Endothelial cell of umbilical vein (primary cell): ENCODE data around the gene USP4. TPM values are rescaled to one million over a fixed set of nuclear protein-coding genes. Genes with fewer than 3 reads are reported as not detected.
A peak's percentile ranks its signal among the peaks of the same experiment; 100 is the strongest.

ENCODE experiments used
- BruUV-seq: library from RNA; stranded (reverse); fragments of 400-500 nt; replicated peaks from 2 replicates; lab custom pipeline; 2021; lab: Mats Ljungman, UMichigan
- CTCF ChIA-PET: fragments of 300-600, 350-600 bp; sonication (Branson Sonifier 250); formaldehyde crosslinking; loops from one replicate; lab custom pipeline; 2021; ENCODE audit warnings: antibody characterized with exemption, inconsistent platforms; lab: Charles Lee
- POLR2A ChIA-PET: fragments of 300-600, 350-600 bp; sonication (Branson Sonifier 250); formaldehyde crosslinking; loops from one replicate; lab custom pipeline; 2021; ENCODE audit warnings: antibody characterized with exemption, inconsistent platforms; lab: Charles Lee
- DNase-seq: peaks from one replicate; pipeline ENCODE4 v3.0.0-alpha.2; 2011; ENCODE audit warnings: low read depth, low spot score
- FAIRE-seq: peaks from 2 replicates; lab custom pipeline; 2011; peaks lifted over from hg19 to GRCh38; lab: Jason Lieb, UNC
- H2AFZ ChIP-seq: 2 replicates; pipeline ENCODE4 v1.6.0; 2012; ENCODE audit warnings: low read depth, low read length, control low read depth, inconsistent platforms
- H3K27ac ChIP-seq: 2 replicates; pipeline ENCODE4 v1.5.1; 2011; ENCODE audit warnings: low read depth, mild to moderate bottlenecking, control low read depth, low read length, moderate library complexity; ENCODE audit not compliant: insufficient read depth
- H3K27me3 ChIP-seq, 2 experiments: 2 replicates each; pipeline versions ENCODE4 v1.6.0 to v1.6.1; 2011; ENCODE audit warnings: low read length in 2 of 2, mixed read lengths in 1 of 2; ENCODE audit not compliant: control insufficient read depth in 2 of 2, insufficient read depth in 2 of 2
- H3K36me3 ChIP-seq, 2 experiments: 2 replicates in 1 of 2; 3 replicates in 1 of 2; pipeline ENCODE4 v1.5.1; 2011; ENCODE audit warnings: low read length in 2 of 2, mild to moderate bottlenecking in 1 of 2, moderate library complexity in 1 of 2; ENCODE audit not compliant: control insufficient read depth in 2 of 2, insufficient read depth in 2 of 2; ENCODE audit errors: extremely low read depth in 1 of 2
- H3K4me1 ChIP-seq: 3 replicates; pipeline ENCODE4 v1.5.1; 2011; ENCODE audit warnings: mild to moderate bottlenecking, low read length; ENCODE audit not compliant: control insufficient read depth, insufficient read depth; ENCODE audit errors: extremely low read depth
- H3K4me2 ChIP-seq: 2 replicates; pipeline ENCODE4 v1.6.1; 2011; ENCODE audit warnings: low read length, control low read depth, mixed read lengths; ENCODE audit not compliant: insufficient read depth
- H3K4me3 ChIP-seq, 3 experiments: fragments of 200-600 bp in 1 of 3; sonication (generic), shearing (Covaris generic) in 1 of 3; replicated peaks in 1 of 3; 2 replicates each; pipeline ENCODE4 v1.5.1; 2011 to 2016; ENCODE audit warnings: control low read depth in 3 of 3, low read length in 3 of 3, mild to moderate bottlenecking in 2 of 3, inconsistent platforms in 1 of 3, low read depth in 1 of 3, moderate library complexity in 1 of 3; ENCODE audit not compliant: insufficient read depth in 1 of 3
- H3K79me2 ChIP-seq: 2 replicates; pipeline ENCODE4 v1.6.0; 2012; ENCODE audit warnings: low read length, inconsistent platforms; ENCODE audit not compliant: control insufficient read depth, insufficient read depth
- H3K9ac ChIP-seq: replicated peaks from 2 replicates; pipeline ENCODE3; 2011; ENCODE audit warnings: low read length, control low read depth; ENCODE audit not compliant: insufficient read depth; ENCODE audit errors: extremely low read depth
- H3K9me1 ChIP-seq: replicated peaks from 3 replicates; pipeline ENCODE4 v1.6.0; 2011; ENCODE audit warnings: mild to moderate bottlenecking, low read length; ENCODE audit not compliant: control insufficient read depth, insufficient read depth; ENCODE audit errors: extremely low read depth
- H3K9me3 ChIP-seq: replicated peaks from 2 replicates; pipeline ENCODE4 v1.5.1; 2012; ENCODE audit warnings: low read length, inconsistent platforms; ENCODE audit not compliant: control insufficient read depth, insufficient read depth
- H4K20me1 ChIP-seq: replicated peaks from 2 replicates; pipeline ENCODE3; 2011; ENCODE audit warnings: mild to moderate bottlenecking, low read length; ENCODE audit not compliant: control insufficient read depth, insufficient read depth; ENCODE audit errors: extremely low read depth
- EZH2 ChIP-seq: IDR thresholded peaks from 2 replicates; pipeline ENCODE4 v1.6.1; 2012; ENCODE audit warnings: borderline replicate concordance, low read depth, mild to moderate bottlenecking, moderate library complexity, low read length, inconsistent platforms; ENCODE audit not compliant: severe bottlenecking
- FOS ChIP-seq: IDR thresholded peaks from 2 replicates; pipeline ENCODE4 v1.6.1; 2011; ENCODE audit warnings: mild to moderate bottlenecking, low read length, moderate library complexity, borderline replicate concordance; ENCODE audit not compliant: insufficient read depth
- GATA2 ChIP-seq: IDR thresholded peaks from 2 replicates; pipeline ENCODE4 v1.7.0; 2011; ENCODE audit warnings: low read depth, mild to moderate bottlenecking, moderate library complexity, mixed read lengths, low read length; ENCODE audit not compliant: insufficient read length, insufficient read depth
- JUN ChIP-seq: IDR thresholded peaks from 2 replicates; pipeline ENCODE4 v1.6.1; 2011; ENCODE audit warnings: borderline replicate concordance, low read depth; ENCODE audit not compliant: insufficient read length, insufficient read depth
- MAX ChIP-seq: IDR thresholded peaks from 2 replicates; pipeline ENCODE4 v1.6.1; 2011; ENCODE audit not compliant: insufficient read depth, insufficient read length
- MYC ChIP-seq: IDR thresholded peaks from one replicate; pipeline ENCODE4 v1.6.1; 2011; ENCODE audit warnings: mild to moderate bottlenecking, low read depth, low read length
- POLR2A ChIP-seq: IDR thresholded peaks from 2 replicates; pipeline ENCODE4 v1.6.1; 2012; ENCODE audit warnings: low read depth, mild to moderate bottlenecking, control low read depth, low read length
- POLR2AphosphoS5 ChIP-seq: IDR thresholded peaks from 2 replicates; pipeline ENCODE4 v1.6.1; 2012; ENCODE audit warnings: low read depth, mild to moderate bottlenecking, control low read depth, low read length, moderate library complexity; ENCODE audit not compliant: insufficient read depth
- dilution Hi-C: fragments of 300-500 bp; cut with MboI; formaldehyde crosslinking; loops from one replicate; pipeline ENCODE4 v1.15.0; 2019; ENCODE audit warnings: low sequenced_read_pairs; ENCODE audit not compliant: extremely low pct_ligation_motif_present
- intact Hi-C: fragments of 100-400 bp; cut with micrococcal nuclease; formaldehyde crosslinking; loops from one replicate; pipeline ENCODE4 v1.10.0; 2022
- polyA plus RNA-seq, 4 experiments: library from polyadenylated mRNA; depleted of rRNA in 3 of 4; stranded (reverse) in 3 of 4; unstranded in 1 of 4; fragments of >200 nt; gene quantifications; 2 replicates each; pipeline versions ENCODE4 v1.2.1 to v1.2.3, GENCODE V29; 2011 to 2012; ENCODE audit warnings: missing spikeins in 1 of 4
- total RNA-seq: library from RNA; stranded (reverse); gene quantifications from 2 replicates; pipeline ENCODE4 v1.2.3, GENCODE V29; 2021
- TF ChIP-seq, protein P1 (sequence below), 2 donors: IDR thresholded peaks; 1 replicate in 1 of 2; 2 replicates in 1 of 2; pipeline ENCODE4 v1.5.1; 2011; ENCODE audit warnings: low read length in 2 of 2, mild to moderate bottlenecking in 2 of 2, moderate library complexity in 2 of 2, control low read depth in 1 of 2, inconsistent platforms in 1 of 2, low read depth in 1 of 2; ENCODE audit not compliant: insufficient read depth in 1 of 2; ENCODE audit errors: extremely low read depth in 1 of 2

Gene USP4
- total and polyA plus RNA-seq, 2 donors (not counting 3 experiments of a cell fraction or from before 2014, with no cell fraction given), result 39.1 to 61.3 TPM

DNA sequence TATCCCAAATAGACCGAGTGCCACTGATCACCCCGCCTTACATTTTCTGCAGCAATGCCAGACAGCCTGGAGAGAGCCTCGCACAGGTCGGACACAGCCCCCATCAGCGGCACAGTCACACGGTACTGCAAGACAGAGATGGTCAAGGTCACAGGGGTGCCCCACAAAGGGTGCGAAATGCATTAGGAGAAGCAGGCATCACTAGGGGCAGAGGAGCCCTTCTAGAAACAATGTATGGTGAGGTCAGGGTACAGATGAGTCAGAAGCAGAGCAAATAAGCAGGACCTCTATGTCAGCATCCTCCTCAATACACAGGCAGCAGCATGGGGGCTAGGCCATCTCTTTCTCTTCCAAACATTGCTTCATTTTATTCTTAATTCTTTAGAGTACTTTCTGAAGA lies 41.3 kb downstream of the USP4 start:
- H3K27me3 ChIP-seq, result no peaks in the 10 kb centered on the region
- H3K4me3 ChIP-seq, result no peak overlapping the region
- dilution Hi-C loops, result no loop called here
- peaks cover 8% of the 10 kb centered on the region for H3K4me1 ChIP-seq
- FAIRE-seq, result peak; percentile 62
- H3K79me2 ChIP-seq, result no peaks in the 10 kb centered on the region
- no TSS peak for BruUV-seq
- H3K36me3 ChIP-seq, result peaks cover 24 to 47% of the 10 kb centered on the region in 2 experiments
- no peak overlapping the region for H3K4me2 ChIP-seq
- no peak for TF ChIP-seq GATA2
- TF ChIP-seq MAX, result no peak
- TF ChIP-seq, protein P1, sequence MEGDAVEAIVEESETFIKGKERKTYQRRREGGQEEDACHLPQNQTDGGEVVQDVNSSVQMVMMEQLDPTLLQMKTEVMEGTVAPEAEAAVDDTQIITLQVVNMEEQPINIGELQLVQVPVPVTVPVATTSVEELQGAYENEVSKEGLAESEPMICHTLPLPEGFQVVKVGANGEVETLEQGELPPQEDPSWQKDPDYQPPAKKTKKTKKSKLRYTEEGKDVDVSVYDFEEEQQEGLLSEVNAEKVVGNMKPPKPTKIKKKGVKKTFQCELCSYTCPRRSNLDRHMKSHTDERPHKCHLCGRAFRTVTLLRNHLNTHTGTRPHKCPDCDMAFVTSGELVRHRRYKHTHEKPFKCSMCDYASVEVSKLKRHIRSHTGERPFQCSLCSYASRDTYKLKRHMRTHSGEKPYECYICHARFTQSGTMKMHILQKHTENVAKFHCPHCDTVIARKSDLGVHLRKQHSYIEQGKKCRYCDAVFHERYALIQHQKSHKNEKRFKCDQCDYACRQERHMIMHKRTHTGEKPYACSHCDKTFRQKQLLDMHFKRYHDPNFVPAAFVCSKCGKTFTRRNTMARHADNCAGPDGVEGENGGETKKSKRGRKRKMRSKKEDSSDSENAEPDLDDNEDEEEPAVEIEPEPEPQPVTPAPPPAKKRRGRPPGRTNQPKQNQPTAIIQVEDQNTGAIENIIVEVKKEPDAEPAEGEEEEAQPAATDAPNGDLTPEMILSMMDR (IDR thresholded peaks at IDR 0.05; ENCODE audit: extremely low read depth in 1 of 2, insufficient read depth in 1 of 2, low read depth in 1 of 2, low read length in 2 of 2), result no peak
- no peak for TF ChIP-seq EZH2
- TF ChIP-seq POLR2AphosphoS5, result no peak
- no peak for TF ChIP-seq JUN
- no peak for TF ChIP-seq POLR2A
- no peak for TF ChIP-seq MYC
- TF ChIP-seq FOS, result no peak
- CTCF ChIA-PET, result interaction anchor here (2.6 kb wide), 1 partner anchor 150 kb away, joined by 29 read pairs; no protein-coding TSS in a partner anchor
- POLR2A ChIA-PET, result no interaction called here
- DNase-seq, result no peak
- H4K20me1 ChIP-seq, result no peaks in the 10 kb centered on the region
- H3K9ac ChIP-seq, result no peak overlapping the region
- H3K27ac ChIP-seq, result no peak overlapping the region
- H3K9me1 ChIP-seq, result no peaks in the 10 kb centered on the region
- intact Hi-C loops, result no loop called here
- no peaks in the 10 kb centered on the region for H3K9me3 ChIP-seq
- H2AFZ ChIP-seq, result no peak overlapping the region
